ENCODE results near the gene PDE3B. TPM values are rescaled to one million over a fixed set of nuclear protein-coding genes. Genes with fewer than 3 reads are reported as not detected.

PDE3B gene
- polyA plus RNA-seq, 1 of the 3 experiments (the other 2 are of a cell fraction), result 0.26 TPM

- Histone ChIP-seq H3K9me2 (no peaks in the 10 kb centered on the region), H4K20me1 (ENCODE audit: insufficient read depth) (no peaks in the 10 kb centered on the region), H3K27me3 (ENCODE audit: insufficient read depth) (no peaks in the 10 kb centered on the region), H3K4me3 (ENCODE audit: low read depth in 2 of 2, low read length in 1 of 2) (no peak overlapping the region), H3K9ac (no peak overlapping the region), H2AFZ (ENCODE audit: low read depth) (no peak overlapping the region), H3K4me2 (no peak overlapping the region), H3K27ac (ENCODE audit: low read depth in 2 of 2, low read length in 1 of 2) (no peak overlapping the region), H3K79me2 (ENCODE audit: insufficient read depth) (no peaks in the 10 kb centered on the region), H3F3A (replicated peaks; ENCODE audit: insufficient read depth) (no peaks in the 10 kb centered on the region), H3K4me1 (ENCODE audit: control insufficient read depth in 1 of 2, insufficient read depth in 2 of 2, low read depth in 1 of 2, low read length in 1 of 2) (peaks cover 0 to 9% of the 10 kb centered on the region in 2 experiments; a peak in 2 of 4 replicates), H3K9me3 (no peaks in the 10 kb centered on the region), H3K36me3 (replicated peaks in 1 of 2; ENCODE audit: control insufficient read depth in 1 of 2, insufficient read depth in 2 of 2, low read length in 1 of 2) (no peaks in the 10 kb centered on the region)
- no peak for DNase-seq
- POLR2A ChIA-PET, result no interaction called here
- no peak for TF ChIP-seq POLR2AphosphoS5 (IDR thresholded peaks at IDR 0.05; ENCODE audit: low read depth, low read length)
- TF ChIP-seq EZH2phosphoT487 (IDR thresholded peaks at IDR 0.05; ENCODE audit: borderline replicate concordance, low read depth), result no peak
- no peak for TF ChIP-seq ZBTB33 (IDR thresholded peaks at IDR 0.05; ENCODE audit: borderline replicate concordance, low read depth)
- no peak for TF ChIP-seq SMC3 (IDR thresholded peaks at IDR 0.05; ENCODE audit: low read depth, low read length)
- TF ChIP-seq SIN3A (IDR thresholded peaks at IDR 0.05; ENCODE audit: borderline replicate concordance, low read depth, low read length), result no peak
- TF ChIP-seq YY1 (IDR thresholded peaks at IDR 0.05; ENCODE audit: low read depth), result no peak
- no peak for TF ChIP-seq TEAD4 (IDR thresholded peaks at IDR 0.05; ENCODE audit: borderline replicate concordance, insufficient read depth)
- TF ChIP-seq ELF1 (IDR thresholded peaks at IDR 0.05), result no peak
- no peak for TF ChIP-seq MAX (IDR thresholded peaks at IDR 0.05; ENCODE audit: low read depth)
- TF ChIP-seq TCF12 (IDR thresholded peaks at IDR 0.05), result no peak
- TF ChIP-seq JUND (IDR thresholded peaks at IDR 0.05), result no peak
- no peak for TF ChIP-seq MEF2A (IDR thresholded peaks at IDR 0.05; ENCODE audit: borderline replicate concordance, low read depth)
- TF ChIP-seq, protein P1, sequence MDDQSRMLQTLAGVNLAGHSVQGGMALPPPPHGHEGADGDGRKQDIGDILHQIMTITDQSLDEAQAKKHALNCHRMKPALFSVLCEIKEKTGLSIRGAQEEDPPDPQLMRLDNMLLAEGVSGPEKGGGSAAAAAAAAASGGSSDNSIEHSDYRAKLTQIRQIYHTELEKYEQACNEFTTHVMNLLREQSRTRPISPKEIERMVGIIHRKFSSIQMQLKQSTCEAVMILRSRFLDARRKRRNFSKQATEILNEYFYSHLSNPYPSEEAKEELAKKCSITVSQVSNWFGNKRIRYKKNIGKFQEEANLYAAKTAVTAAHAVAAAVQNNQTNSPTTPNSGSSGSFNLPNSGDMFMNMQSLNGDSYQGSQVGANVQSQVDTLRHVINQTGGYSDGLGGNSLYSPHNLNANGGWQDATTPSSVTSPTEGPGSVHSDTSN (IDR thresholded peaks at IDR 0.05), result no peak
- TF ChIP-seq FOXJ3 (CRISPR knock-in tag; IDR thresholded peaks at IDR 0.05), result no peak
- TF ChIP-seq FOXM1 (IDR thresholded peaks at IDR 0.05; ENCODE audit: low read depth), result no peak
- no peak for TF ChIP-seq RAD21 (IDR thresholded peaks at IDR 0.05; ENCODE audit: low read length)
- TF ChIP-seq USF2 (IDR thresholded peaks at IDR 0.05; ENCODE audit: borderline replicate concordance, low read depth, low read length), result no peak
- no peak for TF ChIP-seq CTCF (IDR thresholded peaks at IDR 0.05)
- CTCF ChIA-PET, result interaction anchor here (1.3 kb wide), 1 partner anchor 14 kb away, joined by 4 read pairs; no protein-coding TSS in a partner anchor
Observed at GRCh38 chr11:14751975-14752407, 108.4 kb downstream of the PDE3B start.

Data from SK-N-SH (cell line).